Progenitor cell of endocrine pancreas (in vitro differentiated cells): ENCODE measurements around the gene MYOF. TPM values are rescaled to one million over a fixed set of nuclear protein-coding genes. Genes with fewer than 3 reads are reported as not detected.

Source experiments
- DNase-seq: peaks from one replicate; pipeline ENCODE4 v3.0.0; 2021; ENCODE audit warnings: low spot score; ENCODE audit not compliant: unreplicated experiment
- H3K27ac Mint-ChIP-seq: 2 replicates; pipeline ENCODE4 v1.8.0; 2021; ENCODE audit warnings: mild to moderate bottlenecking, moderate library complexity, mixed read lengths
- H3K27me3 Mint-ChIP-seq: 2 replicates; pipeline ENCODE4 v1.8.0; 2021; ENCODE audit warnings: mixed read lengths
- H3K36me3 Mint-ChIP-seq: 2 replicates; pipeline ENCODE4 v1.8.0; 2022; ENCODE audit warnings: mixed read lengths; ENCODE audit not compliant: insufficient read depth
- H3K4me1 Mint-ChIP-seq: 2 replicates; pipeline ENCODE4 v1.8.0; 2021; ENCODE audit warnings: low read depth, mixed read lengths
- H3K4me3 Mint-ChIP-seq: 2 replicates; pipeline ENCODE4 v1.8.0; 2021; ENCODE audit warnings: low read depth, mild to moderate bottlenecking, moderate library complexity, mixed read lengths
- H3K9me3 Mint-ChIP-seq: 2 replicates; pipeline ENCODE4 v1.8.0; 2021; ENCODE audit warnings: low read depth, mixed read lengths
- total RNA-seq: library from RNA; stranded (reverse); gene quantifications from 2 replicates; pipeline ENCODE4 v1.2.1, GENCODE V29; 2021
- TF ChIP-seq, protein P1 (sequence below): fragments of 200-600 bp; sonication (generic); IDR thresholded peaks from one replicate; pipeline ENCODE4 v1.5.0; 2021; ENCODE audit warnings: antibody characterized with exemption, mild to moderate bottlenecking; ENCODE audit not compliant: unreplicated experiment

Gene MYOF
- total RNA-seq, 1 donor from 2014 or later = 25.5 TPM

DNA sequence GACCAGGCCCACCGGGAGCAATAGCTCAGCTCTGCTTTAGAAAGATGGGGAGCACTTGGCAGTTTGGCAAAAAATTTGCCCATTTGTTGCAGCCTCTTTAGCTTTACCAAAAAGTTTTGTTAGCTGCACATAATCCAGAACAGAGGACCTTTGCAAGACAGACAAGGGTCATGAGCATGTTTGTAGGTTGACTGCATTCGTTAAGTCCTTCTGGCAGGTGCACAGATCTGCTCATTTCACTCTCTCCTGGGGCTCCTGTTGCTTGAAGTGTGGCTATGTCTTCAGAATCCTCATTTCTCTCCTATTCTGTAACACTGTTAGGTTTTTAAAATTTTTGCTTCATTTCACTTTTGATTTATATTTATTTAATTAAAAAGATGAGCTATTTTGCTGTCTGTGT, 96.8 kb downstream of the MYOF start:
- H3K4me3 Mint-ChIP-seq = no peak overlapping the region
- no peak overlapping the region for H3K27ac Mint-ChIP-seq
- TF ChIP-seq, protein P1, sequence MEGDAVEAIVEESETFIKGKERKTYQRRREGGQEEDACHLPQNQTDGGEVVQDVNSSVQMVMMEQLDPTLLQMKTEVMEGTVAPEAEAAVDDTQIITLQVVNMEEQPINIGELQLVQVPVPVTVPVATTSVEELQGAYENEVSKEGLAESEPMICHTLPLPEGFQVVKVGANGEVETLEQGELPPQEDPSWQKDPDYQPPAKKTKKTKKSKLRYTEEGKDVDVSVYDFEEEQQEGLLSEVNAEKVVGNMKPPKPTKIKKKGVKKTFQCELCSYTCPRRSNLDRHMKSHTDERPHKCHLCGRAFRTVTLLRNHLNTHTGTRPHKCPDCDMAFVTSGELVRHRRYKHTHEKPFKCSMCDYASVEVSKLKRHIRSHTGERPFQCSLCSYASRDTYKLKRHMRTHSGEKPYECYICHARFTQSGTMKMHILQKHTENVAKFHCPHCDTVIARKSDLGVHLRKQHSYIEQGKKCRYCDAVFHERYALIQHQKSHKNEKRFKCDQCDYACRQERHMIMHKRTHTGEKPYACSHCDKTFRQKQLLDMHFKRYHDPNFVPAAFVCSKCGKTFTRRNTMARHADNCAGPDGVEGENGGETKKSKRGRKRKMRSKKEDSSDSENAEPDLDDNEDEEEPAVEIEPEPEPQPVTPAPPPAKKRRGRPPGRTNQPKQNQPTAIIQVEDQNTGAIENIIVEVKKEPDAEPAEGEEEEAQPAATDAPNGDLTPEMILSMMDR = no peak
- H3K27me3 Mint-ChIP-seq = no peaks in the 10 kb centered on the region
- no peaks in the 10 kb centered on the region for H3K36me3 Mint-ChIP-seq
- H3K9me3 Mint-ChIP-seq = no peaks in the 10 kb centered on the region
- peaks cover 1% of the 10 kb centered on the region for H3K4me1 Mint-ChIP-seq
- no peak for DNase-seq

GRCh38 chr10:93384006-93384405, 98.1 kb downstream of the MYOF start:
- TF ChIP-seq, protein P1 = no peak
- H3K27me3 Mint-ChIP-seq = no peaks in the 10 kb centered on the region
- H3K27ac Mint-ChIP-seq = no peak overlapping the region
- no peaks in the 10 kb centered on the region for H3K36me3 Mint-ChIP-seq
- H3K4me3 Mint-ChIP-seq = no peak overlapping the region
- no peak for DNase-seq
- no peaks in the 10 kb centered on the region for H3K9me3 Mint-ChIP-seq
- H3K4me1 Mint-ChIP-seq = peaks cover 1% of the 10 kb centered on the region

DNA sequence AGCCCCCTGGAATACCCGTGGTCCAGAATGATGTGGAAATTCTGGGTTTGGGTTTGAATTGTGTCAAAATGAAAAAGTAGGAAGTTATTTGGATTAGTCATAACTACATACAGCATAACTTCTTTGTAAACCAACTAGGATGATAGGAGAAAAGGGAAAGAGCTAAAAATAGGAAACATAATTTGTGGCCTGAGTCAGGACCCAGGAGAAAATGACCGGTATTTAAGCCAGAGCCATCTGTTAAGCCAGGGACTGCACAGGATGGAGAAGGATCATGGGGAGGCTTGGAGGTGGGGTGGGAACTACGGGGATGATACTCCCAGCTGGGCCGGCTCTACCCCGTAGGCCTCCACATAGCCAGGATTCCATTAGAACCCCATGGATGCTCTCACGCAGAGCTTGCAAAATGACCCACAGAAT, 98.6 kb downstream of the MYOF start:
- H3K27me3 Mint-ChIP-seq = no peaks in the 10 kb centered on the region
- TF ChIP-seq, protein P1 = no peak
- H3K9me3 Mint-ChIP-seq = no peaks in the 10 kb centered on the region
- H3K4me1 Mint-ChIP-seq = peaks cover 1% of the 10 kb centered on the region
- H3K36me3 Mint-ChIP-seq = no peaks in the 10 kb centered on the region
- no peak for DNase-seq
- H3K27ac Mint-ChIP-seq = no peak overlapping the region
- H3K4me3 Mint-ChIP-seq = no peak overlapping the region

DNA sequence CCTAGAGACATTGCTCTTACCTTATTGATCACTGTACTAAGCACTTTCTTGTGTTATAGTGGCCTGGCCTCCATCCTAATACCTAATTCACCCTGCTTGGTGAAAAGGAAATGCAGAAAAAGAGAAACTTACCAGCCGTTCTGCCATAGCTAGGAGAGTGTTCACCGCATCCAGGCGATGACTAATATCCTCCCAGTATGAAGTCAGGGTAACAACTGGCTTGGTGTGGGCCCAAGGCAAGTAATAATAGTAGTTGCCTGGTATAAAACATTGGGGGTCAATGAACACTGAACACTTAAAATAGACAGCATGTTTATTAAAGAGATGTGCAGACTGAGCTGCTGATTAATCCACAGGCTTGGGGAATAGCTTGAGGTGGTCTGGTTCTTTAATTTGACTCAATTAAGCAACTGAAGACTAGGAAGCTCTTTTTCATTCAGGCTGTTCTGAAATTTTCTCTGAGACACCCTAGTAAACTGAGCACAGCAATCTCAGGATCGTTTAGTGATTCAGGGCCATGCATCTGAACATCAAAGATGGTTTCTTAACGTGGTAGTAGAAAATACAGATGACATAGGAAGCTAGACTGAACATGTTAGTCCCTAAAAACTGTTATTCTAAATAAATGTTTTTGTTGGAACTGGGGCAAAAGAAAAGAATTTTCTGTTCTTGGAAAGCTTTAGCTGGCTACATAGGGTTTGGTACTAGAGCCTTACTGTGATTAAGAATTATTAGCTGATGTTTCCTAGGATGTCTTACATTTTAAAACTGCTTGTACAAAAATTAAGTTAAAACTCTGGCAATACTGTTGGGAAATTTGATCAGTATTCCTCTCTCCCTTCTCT, 102.2 kb downstream of the MYOF start:
- DNase-seq = no peak
- no peak overlapping the region for H3K4me3 Mint-ChIP-seq
- H3K27ac Mint-ChIP-seq = no peak overlapping the region
- H3K4me1 Mint-ChIP-seq = peaks cover 6% of the 10 kb centered on the region
- TF ChIP-seq, protein P1 = no peak
- H3K36me3 Mint-ChIP-seq = no peaks in the 10 kb centered on the region
- no peaks in the 10 kb centered on the region for H3K9me3 Mint-ChIP-seq
- no peaks in the 10 kb centered on the region for H3K27me3 Mint-ChIP-seq

- peaks cover 7% of the 10 kb centered on the region for H3K36me3 Mint-ChIP-seq
- H3K4me3 Mint-ChIP-seq = no peak overlapping the region
- H3K4me1 Mint-ChIP-seq = peaks cover 6% of the 10 kb centered on the region
- TF ChIP-seq, protein P1 = no peak
- no peaks in the 10 kb centered on the region for H3K9me3 Mint-ChIP-seq
- no peak overlapping the region for H3K27ac Mint-ChIP-seq
- no peaks in the 10 kb centered on the region for H3K27me3 Mint-ChIP-seq
- DNase-seq = no peak
Observed at GRCh38 chr10:93378997-93379730, 103.0 kb downstream of the MYOF start.
